ENCODE results near the gene CCSER1. TPM values are rescaled to one million over a fixed set of nuclear protein-coding genes. Genes with fewer than 3 reads are reported as not detected.

The CCSER1 gene
- total RNA-seq, 1 experiment from 2014 or later = 0.05 TPM

DNA sequence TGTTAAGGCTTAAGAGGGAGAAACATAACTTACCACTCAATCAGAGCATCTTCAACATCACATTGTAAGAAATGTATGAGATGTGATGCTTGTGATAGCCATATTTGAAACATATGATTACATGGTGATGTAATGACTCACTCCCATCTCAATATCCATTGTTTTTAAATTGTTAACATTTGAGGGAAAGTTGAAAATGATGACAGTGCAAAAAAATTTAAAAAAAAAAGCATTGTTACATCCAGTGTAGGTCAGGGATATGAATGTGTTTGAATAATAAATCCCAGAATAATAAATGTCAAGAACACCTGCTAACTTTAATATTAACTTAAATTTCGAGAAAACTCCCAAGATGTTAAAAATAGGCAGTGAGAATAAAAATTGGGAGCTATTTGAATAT is 6.4 kb upstream of the CCSER1 start:
- Histone ChIP-seq H3K27me3 (ENCODE audit: control insufficient read depth, insufficient read depth, low read length) (no peaks in the 10 kb centered on the region), H3K4me1 (ENCODE audit: control insufficient read depth, insufficient read depth, low read length) (no peaks in the 10 kb centered on the region), H3K9me3 (ENCODE audit: control insufficient read depth, insufficient read depth, low read depth, low read length) (no peaks in the 10 kb centered on the region), H3K27ac (ENCODE audit: low read length) (no peak overlapping the region), H3K4me3 (ENCODE audit: low read depth in 2 of 2, low read length in 2 of 2) (no peak overlapping the region), H3K36me3 (ENCODE audit: control insufficient read depth, insufficient read depth, low read length) (no peaks in the 10 kb centered on the region)
- ATAC-seq (no peak), DNase-seq (ENCODE audit: low read depth, low spot score) (no peak)
- CTCF ChIA-PET = no interaction called here
- intact Hi-C loops (cut with micrococcal nuclease; ENCODE audit: unreplicated experiment) = no loop called here
- TF ChIP-seq, protein P1, sequence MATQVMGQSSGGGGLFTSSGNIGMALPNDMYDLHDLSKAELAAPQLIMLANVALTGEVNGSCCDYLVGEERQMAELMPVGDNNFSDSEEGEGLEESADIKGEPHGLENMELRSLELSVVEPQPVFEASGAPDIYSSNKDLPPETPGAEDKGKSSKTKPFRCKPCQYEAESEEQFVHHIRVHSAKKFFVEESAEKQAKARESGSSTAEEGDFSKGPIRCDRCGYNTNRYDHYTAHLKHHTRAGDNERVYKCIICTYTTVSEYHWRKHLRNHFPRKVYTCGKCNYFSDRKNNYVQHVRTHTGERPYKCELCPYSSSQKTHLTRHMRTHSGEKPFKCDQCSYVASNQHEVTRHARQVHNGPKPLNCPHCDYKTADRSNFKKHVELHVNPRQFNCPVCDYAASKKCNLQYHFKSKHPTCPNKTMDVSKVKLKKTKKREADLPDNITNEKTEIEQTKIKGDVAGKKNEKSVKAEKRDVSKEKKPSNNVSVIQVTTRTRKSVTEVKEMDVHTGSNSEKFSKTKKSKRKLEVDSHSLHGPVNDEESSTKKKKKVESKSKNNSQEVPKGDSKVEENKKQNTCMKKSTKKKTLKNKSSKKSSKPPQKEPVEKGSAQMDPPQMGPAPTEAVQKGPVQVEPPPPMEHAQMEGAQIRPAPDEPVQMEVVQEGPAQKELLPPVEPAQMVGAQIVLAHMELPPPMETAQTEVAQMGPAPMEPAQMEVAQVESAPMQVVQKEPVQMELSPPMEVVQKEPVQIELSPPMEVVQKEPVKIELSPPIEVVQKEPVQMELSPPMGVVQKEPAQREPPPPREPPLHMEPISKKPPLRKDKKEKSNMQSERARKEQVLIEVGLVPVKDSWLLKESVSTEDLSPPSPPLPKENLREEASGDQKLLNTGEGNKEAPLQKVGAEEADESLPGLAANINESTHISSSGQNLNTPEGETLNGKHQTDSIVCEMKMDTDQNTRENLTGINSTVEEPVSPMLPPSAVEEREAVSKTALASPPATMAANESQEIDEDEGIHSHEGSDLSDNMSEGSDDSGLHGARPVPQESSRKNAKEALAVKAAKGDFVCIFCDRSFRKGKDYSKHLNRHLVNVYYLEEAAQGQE (IDR thresholded peaks at IDR 0.05; ENCODE audit: insufficient read depth in 1 of 2, low read depth in 2 of 2, low read length in 1 of 2) = no peak
- TF ChIP-seq SIN3A (IDR thresholded peaks at IDR 0.05; ENCODE audit: borderline replicate concordance, insufficient read depth, low read depth, low read length) = no peak
- TF ChIP-seq TCF7L2 (IDR thresholded peaks at IDR 0.05; ENCODE audit: low read depth, low read length) = no peak
- TF ChIP-seq POLR2AphosphoS5 (IDR thresholded peaks at IDR 0.05; ENCODE audit: low read depth, low read length) = no peak
- TF ChIP-seq CTCF (IDR thresholded peaks at IDR 0.05) = no peak
- in situ Hi-C loops (cut with HindIII; ENCODE audit: low pct_unique_long_range_greater_than_20kb, low sequenced_read_pairs) = no loop called here
- POLR2A ChIA-PET = no interaction called here
- BruUV-seq (replicated peaks) = no TSS peak

DNA sequence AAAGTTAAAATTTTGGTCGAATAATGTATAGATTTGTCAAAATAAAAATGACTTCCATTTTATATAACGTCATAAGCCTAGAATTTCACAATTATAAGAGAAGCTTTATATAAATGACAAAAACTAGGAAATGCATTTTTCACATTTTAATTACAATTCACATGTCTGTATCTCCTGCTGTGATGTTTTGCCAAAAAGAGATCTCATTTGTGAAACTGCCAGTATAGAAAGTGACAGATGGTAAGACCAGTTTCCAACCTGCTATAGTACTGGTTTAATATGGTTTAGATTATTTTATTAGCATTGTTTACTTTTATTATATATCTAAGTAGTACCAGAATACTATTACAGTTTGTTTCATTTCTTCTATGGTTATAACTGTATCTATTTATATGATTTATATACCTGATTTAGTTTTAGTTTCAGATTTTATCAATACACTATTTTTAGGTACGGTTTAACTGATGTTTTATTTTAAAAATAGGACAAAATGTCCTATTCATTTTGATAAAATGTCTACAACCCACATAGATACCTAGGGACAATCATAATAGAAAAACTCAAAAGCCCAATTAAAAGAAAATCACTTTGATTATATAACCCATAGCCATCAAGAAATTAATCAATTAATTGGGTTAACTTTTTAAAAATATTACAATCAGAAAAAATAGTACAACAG is 5.4 kb upstream of the CCSER1 start:
- Histone ChIP-seq H3K27ac (ENCODE audit: low read length) (no peak overlapping the region), H3K36me3 (ENCODE audit: control insufficient read depth, insufficient read depth, low read length) (no peaks in the 10 kb centered on the region), H3K4me3 (ENCODE audit: low read depth in 2 of 2, low read length in 2 of 2) (no peak overlapping the region), H3K4me1 (ENCODE audit: control insufficient read depth, insufficient read depth, low read length) (no peaks in the 10 kb centered on the region), H3K9me3 (ENCODE audit: control insufficient read depth, insufficient read depth, low read depth, low read length) (no peaks in the 10 kb centered on the region), H3K27me3 (ENCODE audit: control insufficient read depth, insufficient read depth, low read length) (no peaks in the 10 kb centered on the region; the same call in 1 of the 2 replicates)
- DNase-seq (ENCODE audit: low read depth, low spot score) (no peak), ATAC-seq (no peak)
- no TSS peak for BruUV-seq (replicated peaks)
- intact Hi-C loops (cut with micrococcal nuclease; ENCODE audit: unreplicated experiment) (no loop called here), in situ Hi-C loops (cut with HindIII; ENCODE audit: low pct_unique_long_range_greater_than_20kb, low sequenced_read_pairs) (no loop called here)
- CTCF ChIA-PET = no interaction called here
- POLR2A ChIA-PET = no interaction called here
- TF ChIP-seq, protein P1 (IDR thresholded peaks at IDR 0.05; ENCODE audit: insufficient read depth in 1 of 2, low read depth in 2 of 2, low read length in 1 of 2) = no peak
- no peak for TF ChIP-seq POLR2AphosphoS5 (IDR thresholded peaks at IDR 0.05; ENCODE audit: low read depth, low read length)
